ENCODE measurements around the gene ABCC5. TPM values are rescaled to one million over a fixed set of nuclear protein-coding genes. Genes with fewer than 3 reads are reported as not detected.

The ABCC5 gene
- total RNA-seq, 1 donor from 2014 or later, result 52.0 TPM

DNA sequence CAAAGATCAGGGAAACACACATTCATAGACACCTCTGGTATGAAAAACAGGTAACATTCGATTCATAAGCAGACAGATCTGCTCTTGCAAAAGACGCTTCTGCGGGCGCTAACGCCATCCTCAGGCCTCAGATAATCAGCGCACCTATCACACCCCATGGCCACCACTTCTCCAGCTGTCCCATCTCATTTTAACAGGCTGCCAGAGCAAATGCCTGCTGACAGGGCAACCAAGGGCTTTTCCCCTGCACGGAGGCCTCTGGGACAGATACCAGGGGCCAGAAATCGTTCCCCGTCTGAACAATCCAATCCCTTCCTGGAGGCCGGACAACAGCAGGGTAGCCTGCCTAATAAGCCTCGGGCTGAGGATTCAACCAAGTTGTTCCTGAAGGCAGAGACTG lies 15.2 kb downstream of the ABCC5 start:
- Histone ChIP-seq H3K27me3 (ENCODE audit: insufficient read depth, low read length) (no peaks in the 10 kb centered on the region), H3K9me3 (ENCODE audit: insufficient read depth, low read depth, low read length) (no peaks in the 10 kb centered on the region), H3K4me1 (ENCODE audit: insufficient read depth, low read length) (peaks cover 5% of the 10 kb centered on the region), H3K27ac (ENCODE audit: low read depth, low read length) (no peak overlapping the region), H3K9ac (ENCODE audit: low read length) (no peak overlapping the region), H3K4me3 (ENCODE audit: insufficient read depth, low read depth, low read length) (no peak overlapping the region), H4K20me1 (ENCODE audit: insufficient read depth, low read length) (peaks cover 24% of the 10 kb centered on the region), H3K36me3 (ENCODE audit: insufficient read depth, low read length) (peaks cover 3% of the 10 kb centered on the region), H2AFZ (ENCODE audit: low read depth, low read length) (no peak overlapping the region), H3K4me2 (ENCODE audit: low read length) (no peak overlapping the region), H3K79me2 (ENCODE audit: insufficient read depth, low read length) (peaks cover 24% of the 10 kb centered on the region)
- Mint-ChIP-seq H3K27ac (ENCODE audit: unreplicated experiment) (peak overlapping the region; percentile 63), H3K27me3 (ENCODE audit: low read depth, unreplicated experiment) (no peaks in the 10 kb centered on the region), H3K9me3 (ENCODE audit: unreplicated experiment) (no peaks in the 10 kb centered on the region), H3K36me3 (ENCODE audit: low read depth, unreplicated experiment) (peaks cover 3% of the 10 kb centered on the region), H3K4me3 (ENCODE audit: unreplicated experiment) (no peak overlapping the region), H3K4me1 (ENCODE audit: low read depth, unreplicated experiment) (peaks cover 18% of the 10 kb centered on the region)
- FAIRE-seq (no peak), DNase-seq (ENCODE audit: low read depth) (no peak)
- TF ChIP-seq, protein P1, sequence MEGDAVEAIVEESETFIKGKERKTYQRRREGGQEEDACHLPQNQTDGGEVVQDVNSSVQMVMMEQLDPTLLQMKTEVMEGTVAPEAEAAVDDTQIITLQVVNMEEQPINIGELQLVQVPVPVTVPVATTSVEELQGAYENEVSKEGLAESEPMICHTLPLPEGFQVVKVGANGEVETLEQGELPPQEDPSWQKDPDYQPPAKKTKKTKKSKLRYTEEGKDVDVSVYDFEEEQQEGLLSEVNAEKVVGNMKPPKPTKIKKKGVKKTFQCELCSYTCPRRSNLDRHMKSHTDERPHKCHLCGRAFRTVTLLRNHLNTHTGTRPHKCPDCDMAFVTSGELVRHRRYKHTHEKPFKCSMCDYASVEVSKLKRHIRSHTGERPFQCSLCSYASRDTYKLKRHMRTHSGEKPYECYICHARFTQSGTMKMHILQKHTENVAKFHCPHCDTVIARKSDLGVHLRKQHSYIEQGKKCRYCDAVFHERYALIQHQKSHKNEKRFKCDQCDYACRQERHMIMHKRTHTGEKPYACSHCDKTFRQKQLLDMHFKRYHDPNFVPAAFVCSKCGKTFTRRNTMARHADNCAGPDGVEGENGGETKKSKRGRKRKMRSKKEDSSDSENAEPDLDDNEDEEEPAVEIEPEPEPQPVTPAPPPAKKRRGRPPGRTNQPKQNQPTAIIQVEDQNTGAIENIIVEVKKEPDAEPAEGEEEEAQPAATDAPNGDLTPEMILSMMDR (IDR thresholded peaks at IDR 0.05; ENCODE audit: insufficient read depth, low read depth, low read length), result no peak
- TF ChIP-seq EZH2 (IDR thresholded peaks at IDR 0.05; ENCODE audit: insufficient read depth, low read length), result no peak

DNA sequence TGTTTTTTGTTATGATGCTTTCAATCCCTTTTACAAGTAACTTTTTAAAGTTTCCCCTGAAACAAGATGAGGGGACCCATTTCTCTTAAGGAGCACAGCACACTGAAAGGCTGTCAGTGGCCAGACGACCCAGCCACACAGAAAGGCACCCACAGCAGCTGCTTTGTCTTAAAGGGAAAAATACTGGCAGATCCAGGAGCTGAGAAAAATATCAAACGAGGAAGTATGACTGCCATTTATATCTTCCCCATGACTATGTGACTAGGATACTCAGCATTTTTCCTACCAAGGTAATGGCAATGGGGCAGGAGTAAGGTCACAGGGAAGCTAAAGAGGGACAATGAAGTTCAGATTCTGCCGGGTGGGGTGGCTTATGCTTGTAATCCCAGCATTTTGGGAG lies 15.9 kb downstream of the ABCC5 start:
- no peak overlapping the region for H3K4me2 ChIP-seq (ENCODE audit: low read length)
- no peak overlapping the region for H3K9ac ChIP-seq (ENCODE audit: low read length)
- no peak for DNase-seq (ENCODE audit: low read depth)
- peaks cover 5% of the 10 kb centered on the region for H3K4me1 ChIP-seq (ENCODE audit: insufficient read depth, low read length)
- peaks cover 3% of the 10 kb centered on the region for H3K36me3 ChIP-seq (ENCODE audit: insufficient read depth, low read length)
- no peak overlapping the region for H3K4me3 ChIP-seq (ENCODE audit: insufficient read depth, low read depth, low read length)
- FAIRE-seq, result no peak
- peaks cover 18% of the 10 kb centered on the region for H3K4me1 Mint-ChIP-seq (ENCODE audit: low read depth, unreplicated experiment)
- peaks cover 24% of the 10 kb centered on the region for H3K79me2 ChIP-seq (ENCODE audit: insufficient read depth, low read length)
- H3K27me3 ChIP-seq (ENCODE audit: insufficient read depth, low read length), result no peaks in the 10 kb centered on the region
- no peak overlapping the region for H3K27ac Mint-ChIP-seq (ENCODE audit: unreplicated experiment)
- no peak overlapping the region for H3K4me3 Mint-ChIP-seq (ENCODE audit: unreplicated experiment)
- peaks cover 3% of the 10 kb centered on the region for H3K36me3 Mint-ChIP-seq (ENCODE audit: low read depth, unreplicated experiment)
- no peak overlapping the region for H3K27ac ChIP-seq (ENCODE audit: low read depth, low read length)
- H2AFZ ChIP-seq (ENCODE audit: low read depth, low read length), result no peak overlapping the region
- no peaks in the 10 kb centered on the region for H3K9me3 ChIP-seq (ENCODE audit: insufficient read depth, low read depth, low read length)
- H3K9me3 Mint-ChIP-seq (ENCODE audit: unreplicated experiment), result no peaks in the 10 kb centered on the region
- TF ChIP-seq, protein P1 (IDR thresholded peaks at IDR 0.05; ENCODE audit: insufficient read depth, low read depth, low read length), result no peak
- no peak for TF ChIP-seq EZH2 (IDR thresholded peaks at IDR 0.05; ENCODE audit: insufficient read depth, low read length)
- H3K27me3 Mint-ChIP-seq (ENCODE audit: low read depth, unreplicated experiment), result no peaks in the 10 kb centered on the region
- peaks cover 26% of the 10 kb centered on the region for H4K20me1 ChIP-seq (ENCODE audit: insufficient read depth, low read length)

GRCh38 chr3:183991403-183991802 lies 26.3 kb downstream of the ABCC5 start:
- no peak overlapping the region for H2AFZ ChIP-seq (ENCODE audit: low read depth, low read length)
- no peak for TF ChIP-seq EZH2 (IDR thresholded peaks at IDR 0.05; ENCODE audit: insufficient read depth, low read length)
- TF ChIP-seq, protein P1 (IDR thresholded peaks at IDR 0.05; ENCODE audit: insufficient read depth, low read depth, low read length), result no peak
- H3K27ac ChIP-seq (ENCODE audit: low read depth, low read length), result no peak overlapping the region
- peaks cover 16% of the 10 kb centered on the region for H3K36me3 Mint-ChIP-seq (ENCODE audit: low read depth, unreplicated experiment)
- no peaks in the 10 kb centered on the region for H3K79me2 ChIP-seq (ENCODE audit: insufficient read depth, low read length)
- peaks cover 10% of the 10 kb centered on the region for H3K36me3 ChIP-seq (ENCODE audit: insufficient read depth, low read length)
- H3K4me3 Mint-ChIP-seq (ENCODE audit: unreplicated experiment), result no peak overlapping the region
- no peak overlapping the region for H3K9ac ChIP-seq (ENCODE audit: low read length)
- H3K9me3 ChIP-seq (ENCODE audit: insufficient read depth, low read depth, low read length), result no peaks in the 10 kb centered on the region
- H3K4me1 Mint-ChIP-seq (ENCODE audit: low read depth, unreplicated experiment), result peaks cover 14% of the 10 kb centered on the region
- H3K27ac Mint-ChIP-seq (ENCODE audit: unreplicated experiment), result no peak overlapping the region
- DNase-seq (ENCODE audit: low read depth) (no peak), FAIRE-seq (no peak)
- H3K4me3 ChIP-seq (ENCODE audit: insufficient read depth, low read depth, low read length), result no peak overlapping the region
- peaks cover 14% of the 10 kb centered on the region for H4K20me1 ChIP-seq (ENCODE audit: insufficient read depth, low read length)
- H3K27me3 Mint-ChIP-seq (ENCODE audit: low read depth, unreplicated experiment), result no peaks in the 10 kb centered on the region
- H3K4me1 ChIP-seq (ENCODE audit: insufficient read depth, low read length), result no peaks in the 10 kb centered on the region
- H3K4me2 ChIP-seq (ENCODE audit: low read length), result no peak overlapping the region
- H3K27me3 ChIP-seq (ENCODE audit: insufficient read depth, low read length), result no peaks in the 10 kb centered on the region
- no peaks in the 10 kb centered on the region for H3K9me3 Mint-ChIP-seq (ENCODE audit: unreplicated experiment)

Measured in astrocyte (in vitro differentiated cells and primary cell).